SK-N-SH (cell line): ENCODE results near the gene ANAPC2. TPM values are rescaled to one million over a fixed set of nuclear protein-coding genes. Genes with fewer than 3 reads are reported as not detected.

ENCODE experiments used
- CTCF ChIA-PET: fragments of 300-600, 350-600 bp; formaldehyde crosslinking; extraction: SDS; loops from one replicate; lab custom pipeline; 2021; lab: Yijun Ruan, JAX
- POLR2A ChIA-PET: fragments of 350-600 bp; sonication (Branson Sonifier 250); formaldehyde crosslinking; extraction: SDS; loops from one replicate; lab custom pipeline; 2020; ENCODE audit warnings: antibody characterized with exemption, inconsistent platforms; lab: Yijun Ruan, JAX
- DNase-seq: peaks from one replicate; pipeline ENCODE4 v3.0.0; 2012
- H2AFZ ChIP-seq: fragments of 200-600 bp; sonication (generic); 2 replicates; pipeline ENCODE4 v1.8.1; 2016; ENCODE audit warnings: antibody characterized with exemption, mild to moderate bottlenecking, low read depth
- H3F3A ChIP-seq: fragments of 200-600 bp; sonication (generic); replicated peaks from 2 replicates; pipeline ENCODE3; 2016; ENCODE audit warnings: antibody characterized with exemption, mild to moderate bottlenecking; ENCODE audit not compliant: insufficient read depth
- H3K27ac ChIP-seq, 2 experiments: fragments of 200-500 bp in 1 of 2; fragments of 200-600 bp in 1 of 2; sonication (Bioruptor generic) in 1 of 2; sonication (generic), shearing (Covaris generic) in 1 of 2; 2 replicates each; pipeline versions ENCODE4 v1.5.1 to v1.6.1; 2014 to 2016; ENCODE audit warnings: low read depth in 2 of 2, inconsistent platforms in 1 of 2, low read length in 1 of 2, mild to moderate bottlenecking in 1 of 2, mixed read lengths in 1 of 2
- H3K27me3 ChIP-seq: fragments of 200-600 bp; sonication (generic), shearing (Covaris generic); 2 replicates; pipeline ENCODE4 v1.6.1; 2016; ENCODE audit warnings: mixed run types; ENCODE audit not compliant: insufficient read depth
- H3K36me3 ChIP-seq, 2 experiments: fragments of 200-500 bp in 1 of 2; fragments of 200-600 bp in 1 of 2; sonication (Bioruptor generic) in 1 of 2; sonication (generic) in 1 of 2; replicated peaks in 1 of 2; 2 replicates each; pipeline versions ENCODE3 to v1.5.1; 2014 to 2016; ENCODE audit warnings: low read length in 1 of 2, mild to moderate bottlenecking in 1 of 2; ENCODE audit not compliant: insufficient read depth in 2 of 2, control insufficient read depth in 1 of 2
- H3K4me1 ChIP-seq, 2 experiments: fragments of 200-500 bp in 1 of 2; fragments of 200-600 bp in 1 of 2; sonication (Bioruptor generic) in 1 of 2; sonication (generic), shearing (Covaris generic) in 1 of 2; 2 replicates each; pipeline versions ENCODE4 v1.5.1 to v1.6.1; 2014 to 2016; ENCODE audit warnings: low read depth in 1 of 2, low read length in 1 of 2, mixed run types in 1 of 2; ENCODE audit not compliant: insufficient read depth in 2 of 2, control insufficient read depth in 1 of 2
- H3K4me2 ChIP-seq: fragments of 200-600 bp; sonication (generic), shearing (Covaris generic); 2 replicates; pipeline ENCODE4 v1.6.1; 2017; ENCODE audit warnings: mixed run types
- H3K4me3 ChIP-seq, 2 experiments: fragments of 200-500 bp in 1 of 2; fragments of 200-600 bp in 1 of 2; sonication (Bioruptor generic) in 1 of 2; sonication (generic), shearing (Covaris generic) in 1 of 2; 2 replicates each; pipeline versions ENCODE4 v1.5.1 to v1.8.1; 2014 to 2016; ENCODE audit warnings: low read depth in 2 of 2, inconsistent platforms in 1 of 2, low read length in 1 of 2, mild to moderate bottlenecking in 1 of 2, mixed read lengths in 1 of 2, moderate library complexity in 1 of 2
- H3K79me2 ChIP-seq: fragments of 200-600 bp; sonication (generic); 2 replicates; pipeline ENCODE4 v1.8.1; 2017; ENCODE audit warnings: mild to moderate bottlenecking; ENCODE audit not compliant: insufficient read depth
- H3K9ac ChIP-seq: fragments of 200-600 bp; sonication (generic); 2 replicates; pipeline ENCODE4 v1.6.1; 2017; ENCODE audit warnings: mixed run types
- H3K9me2 ChIP-seq: fragments of 200-600 bp; sonication (generic); 2 replicates; pipeline ENCODE4 v1.6.1; 2017; ENCODE audit warnings: mixed run types
- H3K9me3 ChIP-seq: fragments of 200-600 bp; sonication (generic); 2 replicates; pipeline ENCODE4 v1.6.1; 2017; ENCODE audit warnings: mixed run types, mild to moderate bottlenecking, moderate library complexity
- H4K20me1 ChIP-seq: fragments of 200-600 bp; sonication (generic); 2 replicates; pipeline ENCODE4 v1.6.1; 2017; ENCODE audit warnings: mild to moderate bottlenecking, mixed run types; ENCODE audit not compliant: insufficient read depth
- CHD2 ChIP-seq: fragments of 150-350 bp; IDR thresholded peaks from 2 replicates; pipeline ENCODE4 v1.6.1; 2018; ENCODE audit warnings: low read length; ENCODE audit not compliant: partially characterized antibody
- CTCF ChIP-seq: fragments of 200-600 bp; sonication (generic); IDR thresholded peaks from 2 replicates; pipeline ENCODE4 v1.6.1; 2017; ENCODE audit warnings: antibody characterized with exemption, mild to moderate bottlenecking, moderate library complexity
- EP300 ChIP-seq, 2 experiments: IDR thresholded peaks; 2 replicates each; pipeline versions ENCODE4 v1.4.0 to v1.6.1; 2012; ENCODE audit warnings: borderline replicate concordance in 1 of 2, low read depth in 1 of 2, low read length in 1 of 2
- EZH2phosphoT487 ChIP-seq: fragments of 200-600 bp; sonication (generic); IDR thresholded peaks from 2 replicates; pipeline ENCODE4 v1.6.1; 2017; ENCODE audit warnings: low read depth, mixed run types, mild to moderate bottlenecking, antibody characterized with exemption, moderate library complexity, borderline replicate concordance
- FOSL2 ChIP-seq: IDR thresholded peaks from 2 replicates; pipeline ENCODE4 v1.4.0; 2012; ENCODE audit warnings: low read depth, mild to moderate bottlenecking, moderate library complexity, borderline replicate concordance
- FOXJ3 ChIP-seq: sonication (generic); formaldehyde crosslinking; IDR thresholded peaks from 2 replicates; pipeline ENCODE4 v1.5.1; 2020; ENCODE audit warnings: mild to moderate bottlenecking, missing genetic modification reagents
- FOXM1 ChIP-seq: IDR thresholded peaks from 2 replicates; pipeline ENCODE4 v1.4.0; 2012; ENCODE audit warnings: low read depth, mild to moderate bottlenecking
- GABPA ChIP-seq: IDR thresholded peaks from 2 replicates; pipeline ENCODE4 v1.4.0; 2012; ENCODE audit warnings: low read depth, mild to moderate bottlenecking
- GATA2 ChIP-seq: sonication (generic); formaldehyde crosslinking; IDR thresholded peaks from 2 replicates; pipeline ENCODE4 v1.5.0; 2020; ENCODE audit warnings: mild to moderate bottlenecking, missing genetic modification reagents
- IRF3 ChIP-seq: fragments of 150-350 bp; IDR thresholded peaks from 2 replicates; pipeline ENCODE4 v1.6.1; 2016; ENCODE audit warnings: mild to moderate bottlenecking, low read depth, low read length
- JUND ChIP-seq: IDR thresholded peaks from 2 replicates; pipeline ENCODE4 v1.4.0; 2012
- MAX ChIP-seq: IDR thresholded peaks from 2 replicates; pipeline ENCODE4 v1.4.0; 2012; ENCODE audit warnings: low read depth
- NRF1 ChIP-seq: IDR thresholded peaks from 2 replicates; pipeline ENCODE4 v1.6.1; 2012; ENCODE audit warnings: low read depth, mild to moderate bottlenecking, low read length
- PBX3 ChIP-seq: IDR thresholded peaks from 2 replicates; pipeline ENCODE4; 2012
- POLR2AphosphoS5 ChIP-seq: IDR thresholded peaks from 2 replicates; pipeline ENCODE4 v1.6.1; 2012; ENCODE audit warnings: low read depth, low read length
- RCOR1 ChIP-seq: fragments of 150-350 bp; IDR thresholded peaks from 2 replicates; pipeline ENCODE4 v1.6.1; 2017; ENCODE audit warnings: antibody characterized with exemption, low read length
- RFX5 ChIP-seq: IDR thresholded peaks from 2 replicates; pipeline ENCODE4 v1.6.1; 2012; ENCODE audit warnings: mild to moderate bottlenecking, improper control_type of control experiment, low read length
- SIN3A ChIP-seq: IDR thresholded peaks from 2 replicates; pipeline ENCODE4 v1.6.1; 2012; ENCODE audit warnings: low read depth, mild to moderate bottlenecking, low read length, moderate library complexity, borderline replicate concordance
- TAF1 ChIP-seq: IDR thresholded peaks from 2 replicates; pipeline ENCODE4 v1.6.1; 2012; ENCODE audit warnings: low read depth, mild to moderate bottlenecking, low read length, moderate library complexity, borderline replicate concordance
- TCF12 ChIP-seq: IDR thresholded peaks from 2 replicates; pipeline ENCODE4 v1.4.0; 2012
- YY1 ChIP-seq: IDR thresholded peaks from 2 replicates; pipeline ENCODE4 v1.4.0; 2012; ENCODE audit warnings: low read depth, mild to moderate bottlenecking
- WGBS: methylation state at CpG from one replicate; pipeline ENCODE4 v1.1.6; 2017; ENCODE audit warnings: low lambda C conversion rate; 5-methylcytosine and 5-hydroxymethylcytosine counted together
- polyA plus RNA-seq, 3 experiments: library from polyadenylated mRNA; depleted of rRNA; stranded (reverse); fragments of >200 nt; gene quantifications; 2 replicates each; pipeline ENCODE4 v1.2.3, GENCODE V29; 2012

Gene ANAPC2
- polyA plus RNA-seq, 1 of the 3 experiments (the other 2 are of a cell fraction) = 35.1 TPM

- Histone ChIP-seq H3K9ac (peak overlapping the region; percentile 85), H3K4me2 (peak overlapping the region; percentile 99), H3K27ac (peak overlapping the region; percentile 91 to 95), H2AFZ (no peak overlapping the region), H3K79me2 (peaks cover 64% of the 10 kb centered on the region), H3K4me1 (peaks cover 12 to 33% of the 10 kb centered on the region in 2 experiments; a peak in 3 of 4 replicates), H3K4me3 (peak overlapping the region; percentile 71 to 84), H4K20me1 (peaks cover 34% of the 10 kb centered on the region), H3K9me2 (no peaks in the 10 kb centered on the region), H3K36me3 (peaks cover 3 to 32% of the 10 kb centered on the region in 2 experiments), H3F3A (peaks cover 16% of the 10 kb centered on the region), H3K27me3 (no peaks in the 10 kb centered on the region), H3K9me3 (no peaks in the 10 kb centered on the region)
- CTCF ChIA-PET = interaction anchor here (0.8 to 3.5 kb wide), 21 partner anchors 8 to 347 kb away, joined by 3 to 24 read pairs (median 4); partner anchors contain the start of genes CYSRT1, LRRC26, NDOR1 and RNF224
- POLR2A ChIA-PET = interaction anchor here (0.7 to 2.7 kb wide), 8 partner anchors 9 to 60 kb away, joined by 3 to 20 read pairs (median 6); partner anchors contain the start of genes GRIN1, NDOR1, RNF224 and TMEM203
- peak; percentile 72 for DNase-seq
- 33% methylated on average over 18 of the region's 23 CpGs for WGBS
- TF ChIP-seq FOXJ3 (CRISPR knock-in tag) (no peak), RCOR1 (no peak), IRF3 (no peak), POLR2AphosphoS5 (no peak), SIN3A (no peak), CHD2 (no peak), CTCF (0 out of 2 replicates have a peak, but pooled peaks have one; percentile 2), JUND (no peak)
Observed at GRCh38 chr9:137189297-137190295, 1.2 kb upstream of the ANAPC2 start.

GRCh38 chr9:137188086-137188489 is 272 bp downstream of the ANAPC2 start:
- Histone ChIP-seq H3K4me3 (peak overlapping the region; percentile 71 to 84), H3K36me3 (peaks cover 3 to 47% of the 10 kb centered on the region in 2 experiments), H4K20me1 (peaks cover 27% of the 10 kb centered on the region), H3K4me1 (peaks cover 12 to 34% of the 10 kb centered on the region in 2 experiments; a peak in 3 of 4 replicates), H2AFZ (0 out of 2 replicates have a peak overlapping the region, but pooled peaks have one; percentile 65), H3K9me3 (no peaks in the 10 kb centered on the region), H3K27me3 (no peaks in the 10 kb centered on the region), H3K27ac (peak overlapping the region; percentile 57 to 91; a peak in 2 of 4 replicates), H3K79me2 (peaks cover 57% of the 10 kb centered on the region), H3K9me2 (no peaks in the 10 kb centered on the region), H3K4me2 (peak overlapping the region; percentile 99), H3K9ac (peak overlapping the region; percentile 85), H3F3A (peaks cover 16% of the 10 kb centered on the region)
- DNase-seq = no peak
- CTCF ChIA-PET = interaction anchor here (1.0 to 3.5 kb wide), 12 partner anchors 10 to 65 kb away, joined by 3 to 24 read pairs (median 5); partner anchors contain the start of genes CYSRT1, LRRC26, RNF224 and TMEM210
- POLR2A ChIA-PET = interaction anchor here (1.2 to 2.7 kb wide), 4 partner anchors 11 to 34 kb away, joined by 3 to 20 read pairs (median 4); partner anchors contain the start of genes LRRC26 and RNF208
- WGBS = under 1% methylated on average over 16 of the region's 31 CpGs
- TF ChIP-seq NRF1 (no peak), RFX5 (no peak), TCF12 (no peak), SIN3A (no peak), GATA2 (CRISPR knock-in tag) (no peak), EP300 (IDR thresholded peaks at IDR 0.05; ENCODE audit: borderline replicate concordance in 1 of 2, low read depth in 1 of 2, low read length in 1 of 2) (no peak), GABPA (no peak), EZH2phosphoT487 (no peak), YY1 (no peak), FOXJ3 (CRISPR knock-in tag) (no peak), FOSL2 (no peak), FOXM1 (no peak), MAX (no peak), TAF1 (no peak), PBX3 (no peak)
- TF ChIP-seq, all 33 proteins: peak for 0
